GM21528 (cell line): Measurements from ENCODE around the gene CACYBP.

Experiments
- ATAC-seq: cut with Tn5 transposase; IDR thresholded peaks from one replicate; pipeline ENCODE4 v1.9.1; 2021; ENCODE audit warnings: mild to moderate bottlenecking, moderate library complexity; ENCODE audit not compliant: unreplicated experiment, low FRiP score

Gene CACYBP

DNA sequence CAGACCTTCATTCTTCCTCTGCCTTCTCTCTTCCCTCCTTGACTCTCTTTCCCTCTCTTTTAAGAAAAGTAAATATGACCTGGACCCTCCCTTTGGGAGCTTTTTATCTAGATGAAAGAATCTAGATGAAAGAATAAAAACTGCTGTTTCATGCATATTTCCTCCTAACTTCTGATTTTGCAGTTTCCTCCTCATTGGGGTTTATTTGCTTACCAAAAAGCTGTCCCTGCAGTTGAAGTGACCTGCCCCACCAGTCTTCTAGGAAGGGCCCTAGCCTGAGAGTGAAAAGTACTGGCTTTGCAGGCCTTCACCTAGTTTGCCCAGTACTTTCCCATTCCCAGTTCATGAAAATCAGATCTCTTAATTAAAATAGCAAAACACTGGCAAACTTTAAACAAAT, 28.3 kb upstream of the CACYBP start:
- ATAC-seq = no peak

DNA sequence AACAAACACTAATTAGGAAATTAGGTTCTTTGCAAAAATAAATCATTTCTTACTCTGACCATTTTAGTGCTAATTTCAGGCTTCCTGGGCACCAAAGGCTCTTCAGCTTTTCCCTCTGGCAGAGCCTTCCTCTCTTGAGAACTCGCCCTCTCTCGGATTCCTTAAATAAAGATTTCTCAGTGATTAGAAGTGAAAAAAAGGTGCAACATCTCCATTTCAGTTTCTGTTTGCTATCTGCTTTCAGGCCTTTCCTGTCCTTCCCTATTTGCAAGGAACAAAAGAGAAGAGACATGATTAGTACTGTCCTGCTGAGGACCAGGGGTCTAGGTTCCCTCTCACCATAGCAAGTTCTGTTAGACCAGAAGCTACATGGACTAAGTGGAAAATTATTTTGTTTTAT, 27.8 kb upstream of the CACYBP start:
- ATAC-seq = no peak

DNA sequence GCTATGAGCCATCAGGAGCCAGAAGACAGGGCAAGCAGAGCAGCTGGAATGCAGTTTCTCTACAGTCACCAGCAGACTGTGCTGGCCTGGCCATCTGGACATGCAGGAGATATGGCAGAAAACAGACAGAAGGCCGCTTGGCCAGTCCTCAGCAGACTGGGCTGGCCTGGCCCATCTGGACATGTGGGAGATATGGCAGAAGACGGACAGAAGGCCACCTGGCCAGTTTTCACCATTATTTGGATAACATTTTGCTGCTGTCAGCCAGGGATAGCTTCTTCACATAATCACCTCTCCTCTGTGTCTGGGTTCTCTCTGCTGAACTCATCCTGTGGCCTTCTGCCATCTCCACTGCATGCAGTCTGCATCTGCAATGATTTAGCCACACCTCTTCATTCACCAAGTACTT, 25.0 kb upstream of the CACYBP start:
- no peak for ATAC-seq

DNA sequence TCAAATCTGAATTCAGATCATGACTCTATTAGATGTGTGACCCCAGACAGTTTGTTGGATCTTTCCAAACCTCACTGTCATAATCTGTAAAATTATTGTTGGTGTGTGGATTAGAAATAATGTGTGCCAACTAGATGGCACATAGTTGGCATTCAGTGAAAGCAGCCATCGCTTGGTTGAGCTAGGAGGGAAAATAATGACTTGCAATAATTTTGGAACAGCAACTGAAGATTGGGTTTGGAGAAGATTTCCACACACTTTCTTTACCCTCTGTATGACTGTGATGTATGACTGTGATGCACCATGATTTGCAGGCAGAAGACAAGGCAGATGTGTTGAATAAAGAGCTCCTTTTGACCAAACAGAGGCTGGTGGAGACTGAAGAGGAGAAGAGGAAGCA, 24.0 kb upstream of the CACYBP start:
- no peak for ATAC-seq

DNA sequence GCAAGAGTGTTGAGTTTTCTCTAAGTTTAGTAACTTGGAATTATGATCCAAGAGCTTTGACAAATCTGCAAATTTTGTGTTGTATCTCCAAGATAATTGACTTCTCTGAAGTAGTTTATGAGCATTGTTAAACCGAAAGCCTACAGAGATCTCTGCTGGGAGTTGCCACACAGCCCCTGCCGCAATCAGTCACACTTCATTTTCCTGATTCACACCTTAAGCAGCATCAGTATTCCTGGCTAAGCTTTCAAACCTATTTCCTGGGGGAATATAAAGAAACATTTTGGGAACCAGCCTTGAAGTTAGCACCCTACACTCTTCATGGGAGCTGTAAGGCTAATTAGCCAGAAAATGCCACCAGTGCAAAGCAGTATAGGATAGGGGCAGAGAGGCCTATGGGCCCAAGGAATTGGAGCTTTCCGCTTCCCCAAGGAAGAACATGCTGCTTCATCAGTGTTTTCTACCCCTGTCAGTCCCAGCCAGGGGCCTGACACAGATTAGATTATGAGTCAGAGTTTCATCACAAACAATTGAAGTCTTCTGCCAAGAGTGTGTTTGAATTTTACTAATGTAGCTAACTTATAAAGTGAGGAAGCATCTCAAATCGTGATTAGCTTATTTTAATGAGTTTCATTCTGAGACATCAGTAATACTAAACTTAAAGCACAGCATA, 23.2 kb upstream of the CACYBP start:
- no peak for ATAC-seq

DNA sequence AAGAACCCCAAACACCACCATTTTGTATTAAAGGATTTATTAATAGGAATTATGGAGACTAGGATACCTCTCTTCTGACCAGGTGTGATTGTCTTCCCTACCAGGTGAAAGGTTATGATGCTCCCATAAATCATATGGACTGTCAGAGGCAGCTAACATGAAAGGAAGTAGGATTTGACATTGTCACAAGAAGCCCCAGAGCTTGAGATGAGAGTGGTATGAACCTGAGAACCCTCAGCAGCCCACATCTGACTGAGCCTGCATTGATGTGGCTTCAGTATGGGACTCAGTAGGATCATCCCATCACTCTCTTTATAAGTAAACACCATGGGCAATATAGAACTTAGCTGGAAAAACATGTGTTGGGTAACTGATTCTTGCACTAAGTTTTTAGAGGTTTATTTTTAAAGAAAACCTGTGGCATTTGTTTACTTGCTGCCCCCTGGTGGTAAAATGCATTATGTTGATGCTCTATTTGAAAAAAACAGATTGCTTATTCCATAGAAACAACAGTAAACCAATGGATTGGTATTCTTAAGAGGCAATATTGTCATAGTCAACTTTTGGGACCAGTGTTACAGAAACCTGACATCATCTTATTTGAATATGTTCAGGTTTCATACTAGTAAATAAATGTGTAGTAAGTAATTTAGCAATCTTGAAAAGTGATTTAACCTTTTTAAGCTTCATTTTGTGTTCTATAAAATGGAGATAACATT, 16.6 kb upstream of the CACYBP start:
- no peak for ATAC-seq

DNA sequence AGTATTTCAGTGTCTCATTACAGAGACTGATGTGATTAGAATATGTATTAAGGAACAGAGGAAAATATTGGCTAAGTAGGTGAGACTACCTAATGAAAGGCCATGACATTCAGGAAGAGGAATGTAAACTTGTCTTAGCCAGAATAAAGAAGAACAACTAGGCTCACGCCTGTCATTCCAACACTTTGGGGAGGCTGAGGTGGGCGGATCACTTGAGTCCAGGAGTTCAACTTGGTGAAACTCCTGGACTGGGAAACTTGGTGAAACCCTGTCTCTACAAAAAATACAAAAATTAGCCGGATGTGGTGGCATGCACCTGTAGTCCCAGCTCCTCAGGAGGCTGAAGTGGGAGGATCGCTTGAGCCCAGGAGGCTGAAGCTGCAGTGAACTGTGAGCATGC, 14.8 kb upstream of the CACYBP start:
- ATAC-seq = no peak

DNA sequence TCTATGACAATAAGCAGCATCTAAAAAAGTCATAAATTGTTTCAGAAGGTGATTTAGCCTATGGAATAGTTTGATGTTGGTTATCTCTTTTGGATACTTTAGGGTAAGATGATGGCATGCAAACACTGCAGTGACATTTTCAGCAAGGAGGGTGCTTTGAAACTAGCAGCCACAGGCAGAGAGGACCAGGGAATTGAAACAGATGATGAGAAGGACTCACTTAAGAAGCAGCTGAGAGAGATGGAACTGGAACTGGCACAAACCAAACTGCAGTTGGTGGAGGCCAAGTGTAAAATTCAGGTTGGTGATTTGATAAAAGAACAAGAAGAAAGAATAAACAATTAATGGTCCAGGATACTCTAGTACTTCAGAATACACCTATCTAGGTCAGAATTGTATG, 11.2 kb upstream of the CACYBP start:
- ATAC-seq = no peak

DNA sequence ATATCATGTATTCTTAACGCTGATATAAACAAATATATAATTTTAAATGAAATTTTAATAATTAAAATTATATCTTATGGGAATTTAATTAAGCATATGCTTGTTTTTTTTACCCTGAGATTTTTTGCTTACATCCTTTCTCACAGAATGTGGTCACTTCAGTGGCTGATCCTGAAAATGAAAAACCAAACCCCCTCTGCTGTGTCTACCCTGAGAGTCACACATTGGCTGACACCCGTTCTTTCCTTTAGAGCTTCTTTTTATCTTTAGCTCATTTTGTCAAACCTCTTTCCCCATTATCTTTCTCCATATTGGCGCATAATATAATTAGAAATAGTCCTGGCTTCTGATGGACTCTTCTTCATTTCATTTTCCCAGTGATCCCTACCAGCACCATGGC, 10.8 kb upstream of the CACYBP start:
- ATAC-seq = no peak

DNA sequence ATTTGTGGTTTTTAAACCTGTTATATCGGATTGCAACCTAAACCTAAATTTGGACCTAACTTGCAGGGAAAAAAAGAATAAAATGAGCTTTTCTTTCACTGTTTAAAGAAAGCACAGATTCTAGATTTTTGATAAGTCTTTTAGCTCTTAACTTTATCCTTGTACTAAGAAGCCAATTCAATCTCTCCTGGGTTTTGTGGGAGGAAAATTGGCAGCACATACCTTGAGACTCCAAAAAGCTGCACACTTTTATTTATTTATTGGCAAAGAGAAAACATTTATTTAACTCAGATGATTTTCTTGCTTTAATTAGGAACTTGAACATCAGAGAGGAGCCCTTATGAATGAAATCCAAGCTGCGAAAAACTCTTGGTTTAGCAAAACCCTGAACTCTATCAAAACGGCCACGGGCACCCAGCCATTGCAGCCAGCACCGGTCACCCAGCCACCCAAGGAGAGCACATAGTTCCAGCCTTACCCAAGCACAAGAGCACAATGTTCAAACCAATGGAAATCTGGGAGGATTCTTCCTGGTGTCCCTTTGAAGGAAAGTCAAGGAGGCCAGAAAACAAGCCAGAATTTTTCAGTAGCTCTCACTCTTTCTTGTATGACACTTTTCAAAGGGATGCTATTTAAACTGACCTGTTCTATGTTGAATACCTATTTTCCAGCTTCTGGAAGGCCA, 10.1 kb upstream of the CACYBP start:
- no peak for ATAC-seq

DNA sequence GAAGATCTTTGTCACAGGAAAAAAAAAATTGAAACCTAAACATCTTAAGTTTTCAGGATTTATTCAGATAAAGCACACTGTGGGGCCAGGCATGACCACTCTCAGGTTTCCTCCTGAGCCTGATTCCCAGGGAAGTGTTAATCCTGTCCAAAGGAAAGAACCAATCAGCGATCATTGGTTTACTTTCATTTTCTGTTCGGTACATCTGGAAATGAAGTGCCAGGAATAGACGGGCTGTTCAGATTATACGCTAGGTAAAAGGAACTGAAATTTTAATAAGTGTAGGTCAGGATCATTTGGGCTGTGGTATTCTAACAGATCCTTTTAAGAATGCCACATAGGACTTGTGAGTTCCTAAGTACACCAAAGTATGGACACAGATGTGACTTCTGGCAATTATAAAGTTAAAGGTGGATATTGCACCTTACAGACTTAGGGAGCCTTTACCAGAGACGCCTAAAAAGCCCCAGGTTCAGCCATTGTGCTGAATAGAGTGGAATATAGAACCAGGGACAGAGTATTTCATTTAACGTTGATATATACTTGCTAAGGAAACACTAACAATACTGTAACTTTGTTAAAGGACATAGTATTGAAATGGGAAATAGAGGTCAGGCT, 9.3 kb upstream of the CACYBP start:
- ATAC-seq = no peak

DNA sequence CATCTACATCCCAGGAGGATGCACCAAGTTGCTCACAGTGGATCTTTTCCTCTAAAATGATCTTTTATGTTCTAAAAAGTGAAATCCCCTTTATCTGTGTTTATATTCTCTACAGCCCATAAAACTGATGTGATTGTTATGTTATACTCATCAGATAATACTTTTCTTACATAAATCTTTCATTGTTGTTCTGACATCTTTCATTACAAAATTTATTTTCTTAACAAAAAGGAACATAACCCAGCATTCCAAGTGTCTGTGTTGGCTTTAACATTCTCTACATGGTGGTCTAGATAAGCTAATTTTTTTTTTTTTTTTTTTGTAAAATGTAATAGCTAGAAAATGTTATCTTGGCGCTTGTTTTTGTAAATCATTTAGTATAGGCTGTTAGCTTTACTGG, 8.3 kb upstream of the CACYBP start:
- ATAC-seq = no peak

DNA sequence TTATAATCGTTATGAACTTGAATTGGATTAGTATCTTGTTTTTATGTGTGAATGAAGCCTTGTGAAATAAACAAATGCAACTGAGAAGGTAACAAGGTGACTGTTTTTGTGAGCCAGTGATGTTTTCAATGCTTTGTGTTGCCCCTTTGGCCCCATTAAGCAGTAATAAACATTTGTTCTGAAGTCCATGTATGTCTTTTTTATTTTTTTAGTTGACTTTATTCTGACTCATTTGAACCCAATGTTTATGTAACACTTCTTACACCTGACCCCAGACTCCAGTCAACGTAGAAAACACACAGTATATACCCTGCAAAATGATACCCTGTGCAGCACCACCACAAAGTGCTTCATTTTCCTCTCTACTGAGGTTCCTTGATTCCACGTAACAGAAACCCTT, 4.6 kb upstream of the CACYBP start:
- no peak for ATAC-seq

DNA sequence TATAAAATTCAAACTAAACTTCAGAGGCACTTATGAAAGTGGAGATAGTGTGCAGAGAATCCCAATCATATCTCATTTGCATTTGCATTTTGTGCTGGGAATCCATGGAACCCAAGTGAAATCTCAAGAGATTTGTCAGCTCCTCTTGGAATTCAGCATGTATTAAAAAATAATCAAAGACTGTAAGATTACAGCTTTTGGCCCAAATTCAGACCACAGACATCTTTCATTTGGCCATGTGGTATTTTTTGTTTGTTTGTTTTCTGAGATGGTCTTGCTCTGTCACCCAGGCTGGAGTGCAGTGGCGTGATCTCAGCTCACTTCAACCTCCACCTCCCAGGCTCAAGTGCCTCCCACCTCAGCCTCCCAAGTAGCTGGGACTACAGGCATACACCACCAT, 3.8 kb upstream of the CACYBP start:
- no peak for ATAC-seq

DNA sequence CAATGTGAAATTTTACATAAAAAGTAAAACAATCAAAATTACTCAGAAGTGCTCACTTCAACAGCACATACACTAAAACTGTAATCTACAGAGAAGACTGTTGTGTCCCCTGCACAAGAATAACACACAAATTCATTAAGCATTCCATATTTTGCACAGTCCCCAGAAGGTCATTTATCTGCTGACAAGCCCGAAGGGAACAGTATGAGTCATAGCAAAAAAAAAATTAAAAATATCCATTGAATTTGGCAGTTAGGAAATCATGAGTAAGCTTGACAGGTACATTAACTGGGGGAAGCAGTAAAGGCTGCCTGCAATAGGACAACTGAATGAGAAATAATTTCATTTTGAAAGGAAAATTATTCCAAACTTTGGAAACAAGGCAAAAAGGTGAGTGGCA, 3.3 kb upstream of the CACYBP start:
- no peak for ATAC-seq

DNA sequence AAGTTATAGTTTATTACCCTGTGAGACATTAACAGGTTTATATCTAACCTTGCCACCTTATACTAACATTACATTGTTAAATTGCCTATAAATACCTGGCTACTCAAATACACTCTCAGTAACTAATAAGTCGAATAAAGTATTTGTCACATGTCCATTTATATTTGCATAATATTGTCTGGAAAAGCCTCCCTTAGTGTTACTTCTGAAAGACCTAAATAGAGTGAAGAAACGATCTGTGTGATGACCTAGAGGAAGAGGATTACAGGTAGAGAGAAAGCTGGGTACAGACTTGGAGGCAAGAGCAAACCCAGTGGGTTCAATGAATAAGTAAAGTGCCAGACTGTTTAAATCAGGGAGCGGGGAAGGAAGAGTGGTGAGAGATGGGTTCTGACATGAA, 2.7 kb upstream of the CACYBP start:
- ATAC-seq = no peak

DNA sequence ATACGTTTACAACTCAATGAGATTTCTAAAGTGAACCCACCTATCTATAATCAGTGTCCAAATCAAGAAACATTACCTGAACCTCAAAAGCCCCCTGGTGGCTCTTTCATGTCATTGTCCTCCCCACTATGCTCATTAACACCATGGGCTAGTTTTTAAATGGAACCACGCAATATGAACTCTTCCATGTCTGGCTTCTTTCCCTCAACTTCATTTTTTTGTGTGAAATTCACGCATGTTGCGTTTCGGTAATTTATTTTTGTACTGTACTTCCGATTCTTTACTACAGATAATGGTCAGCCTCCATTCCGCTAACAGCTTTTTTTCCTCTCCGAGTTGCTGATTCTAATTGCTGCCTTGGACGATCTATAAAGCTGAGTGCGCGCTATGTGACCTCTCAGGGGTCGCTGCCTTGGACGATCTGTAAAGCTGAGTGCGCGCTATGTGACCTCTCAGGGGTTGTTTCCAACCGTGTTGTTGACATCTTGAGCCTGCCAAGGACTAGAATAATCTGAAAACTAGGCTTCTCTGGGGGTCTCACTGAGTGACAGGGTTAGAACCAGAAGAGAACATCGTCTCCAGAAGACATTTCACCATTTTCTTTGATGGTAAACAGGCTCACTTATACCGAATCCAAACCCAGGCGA, 1.1 kb upstream of the CACYBP start:
- ATAC-seq = peak; percentile 4

DNA sequence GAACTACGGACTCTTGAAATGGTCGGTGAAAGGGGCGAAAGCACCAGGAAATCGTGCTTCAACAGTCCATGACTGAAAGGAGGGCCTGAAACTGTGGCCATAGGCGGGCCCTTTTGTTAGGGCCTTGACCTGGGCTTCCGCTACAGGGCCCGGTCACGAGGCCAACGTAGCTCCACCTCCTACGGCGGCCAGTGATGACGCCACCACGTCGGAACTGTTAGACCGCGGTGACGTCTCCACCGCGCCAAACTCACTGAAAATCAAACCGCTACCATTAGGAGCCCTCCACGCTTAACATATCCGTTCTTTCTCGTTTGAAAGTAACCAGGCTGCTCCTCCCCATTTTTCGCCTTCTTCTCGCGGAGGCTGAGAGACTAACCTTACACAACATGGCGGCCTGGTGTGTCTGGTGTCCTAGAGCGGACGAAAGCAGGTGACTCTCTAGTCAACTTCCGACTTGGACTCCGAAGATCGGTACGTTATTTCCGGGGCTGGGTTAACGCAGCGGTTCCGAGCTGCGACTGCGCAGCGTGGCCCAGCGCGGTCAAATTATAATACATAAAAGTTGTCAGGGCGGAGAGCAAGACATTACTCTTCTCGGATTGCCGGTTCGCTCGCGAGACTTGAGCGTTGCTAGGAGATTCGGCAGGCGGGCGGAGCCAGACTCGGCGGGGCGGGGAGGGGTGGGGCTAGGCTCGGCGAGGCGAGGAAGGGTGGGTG, 371 bp upstream of the CACYBP start:
- peak; percentile 82 for ATAC-seq

DNA sequence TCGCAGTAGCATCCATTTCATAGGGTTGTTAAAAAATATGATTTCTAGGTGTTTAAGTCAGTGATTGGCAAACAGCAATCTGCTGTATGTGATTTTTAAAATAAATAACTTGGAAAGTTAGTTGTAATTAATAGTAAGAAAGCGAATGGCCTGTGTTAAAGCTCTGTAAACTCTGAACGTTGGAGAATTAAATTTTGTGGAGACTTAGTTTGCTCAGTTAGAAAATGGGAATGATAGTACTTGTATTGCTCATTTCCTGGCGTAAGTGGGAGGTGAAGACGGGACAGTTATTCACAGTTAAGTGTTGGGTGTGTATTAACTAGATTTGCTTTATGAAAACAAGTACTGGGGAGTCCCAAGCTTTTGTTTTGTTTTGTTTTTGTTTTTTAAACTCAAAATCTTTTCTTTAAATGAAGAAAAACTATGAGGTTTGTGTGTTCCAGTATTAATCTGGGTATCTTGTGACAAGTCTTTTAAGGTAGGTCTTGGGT, 995 bp downstream of the CACYBP start:
- ATAC-seq = no peak

DNA sequence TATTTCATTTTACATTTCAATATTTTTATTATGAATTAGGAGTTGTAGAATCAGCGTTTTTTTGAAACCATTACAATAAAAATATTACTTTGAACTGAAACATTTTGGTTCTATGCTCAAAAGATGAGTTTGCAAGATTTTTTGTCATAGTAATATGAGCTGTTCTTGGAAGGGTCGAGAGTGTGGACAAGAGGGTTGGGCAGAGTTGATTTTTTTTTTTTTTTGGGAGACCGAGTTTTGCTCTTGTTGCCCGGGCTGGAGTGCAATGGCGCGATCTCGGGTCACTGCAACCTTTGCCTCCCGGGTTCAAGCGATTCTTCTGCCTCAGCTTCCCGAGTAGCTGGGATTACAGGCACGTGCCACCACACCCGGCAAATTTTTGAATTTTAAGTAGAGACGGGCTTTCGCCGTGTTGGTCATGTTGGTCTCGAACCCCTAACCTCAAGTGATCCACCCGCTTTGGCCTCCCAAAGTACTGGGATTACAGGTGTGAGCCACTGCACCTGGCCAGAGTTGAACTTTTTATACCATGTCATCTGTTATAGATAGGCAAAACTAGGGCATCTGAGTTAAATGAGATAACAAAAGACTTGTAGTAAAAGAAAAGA, 3.3 kb downstream of the CACYBP start:
- ATAC-seq = no peak
